Fibroblast of lung (primary cell): Measurements from ENCODE around the gene ANKS3.

Source experiments
- EZH2 ChIP-seq: IDR thresholded peaks from 2 replicates; pipeline ENCODE4 v1.5.1; 2012; ENCODE audit warnings: low read length, control low read depth, mild to moderate bottlenecking; ENCODE audit errors: missing control alignments
- TF ChIP-seq, protein P1 (sequence below), 2 donors: IDR thresholded peaks in 1 of 2; conservative IDR thresholded peaks in 1 of 2; 1 replicate in 1 of 2; 2 replicates in 1 of 2; pipeline ENCODE4 v1.5.1; 2011 to 2012; ENCODE audit warnings: low read length in 2 of 2, control low read depth in 1 of 2, inconsistent platforms in 1 of 2, low read depth in 1 of 2, mild to moderate bottlenecking in 1 of 2

GRCh38 chr16:4702466-4702808 lies 31.6 kb downstream of the ANKS3 start:
- TF ChIP-seq, protein P1, sequence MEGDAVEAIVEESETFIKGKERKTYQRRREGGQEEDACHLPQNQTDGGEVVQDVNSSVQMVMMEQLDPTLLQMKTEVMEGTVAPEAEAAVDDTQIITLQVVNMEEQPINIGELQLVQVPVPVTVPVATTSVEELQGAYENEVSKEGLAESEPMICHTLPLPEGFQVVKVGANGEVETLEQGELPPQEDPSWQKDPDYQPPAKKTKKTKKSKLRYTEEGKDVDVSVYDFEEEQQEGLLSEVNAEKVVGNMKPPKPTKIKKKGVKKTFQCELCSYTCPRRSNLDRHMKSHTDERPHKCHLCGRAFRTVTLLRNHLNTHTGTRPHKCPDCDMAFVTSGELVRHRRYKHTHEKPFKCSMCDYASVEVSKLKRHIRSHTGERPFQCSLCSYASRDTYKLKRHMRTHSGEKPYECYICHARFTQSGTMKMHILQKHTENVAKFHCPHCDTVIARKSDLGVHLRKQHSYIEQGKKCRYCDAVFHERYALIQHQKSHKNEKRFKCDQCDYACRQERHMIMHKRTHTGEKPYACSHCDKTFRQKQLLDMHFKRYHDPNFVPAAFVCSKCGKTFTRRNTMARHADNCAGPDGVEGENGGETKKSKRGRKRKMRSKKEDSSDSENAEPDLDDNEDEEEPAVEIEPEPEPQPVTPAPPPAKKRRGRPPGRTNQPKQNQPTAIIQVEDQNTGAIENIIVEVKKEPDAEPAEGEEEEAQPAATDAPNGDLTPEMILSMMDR (conservative IDR thresholded peaks at IDR 0.05 in 1 of 2, IDR thresholded peaks at IDR 0.05 in 1 of 2; ENCODE audit: low read depth in 1 of 2, low read length in 2 of 2), result no peak
- TF ChIP-seq EZH2, result no peak
